ENCODE measurements around the gene TET1. TPM values are rescaled to one million over a fixed set of nuclear protein-coding genes. Genes with fewer than 3 reads are reported as not detected.
"Not testable (repeated sequence)": the region's sequence is repeated elsewhere in the genome, so short reads cannot be mapped to it uniquely, and the experiment has no call there.

TET1 gene
- total RNA-seq, 1 experiment from 2014 or later, result 2.4 TPM

GRCh38 chr10:68735119-68735518 is 175.0 kb downstream of the TET1 start:
- no peak overlapping the region for H3K4me2 ChIP-seq
- H3K36me3 ChIP-seq (ENCODE audit: low read depth), result peaks cover 55% of the 10 kb centered on the region
- H4K20me1 ChIP-seq (ENCODE audit: insufficient read depth), result peaks cover 24% of the 10 kb centered on the region; the same call in 1 of the 2 replicates
- no peaks in the 10 kb centered on the region for H3K9me2 ChIP-seq (ENCODE audit: insufficient read depth)
- no peak overlapping the region for H3K4me3 ChIP-seq
- peaks cover 8% of the 10 kb centered on the region; the same call in 1 of the 2 replicates for H3F3A ChIP-seq (ENCODE audit: insufficient read depth, low read depth)
- no peak overlapping the region for H3K27ac ChIP-seq
- H3K79me2 ChIP-seq (ENCODE audit: low read depth), result 0 out of 2 replicates have a peak, but pooled peaks cover 10% of the 10 kb centered on the region
- no peaks in the 10 kb centered on the region for H3K4me1 ChIP-seq (replicated peaks; ENCODE audit: insufficient read depth)
- no peaks in the 10 kb centered on the region for H3K27me3 ChIP-seq (ENCODE audit: insufficient read depth, low read depth)
- no peak for DNase-seq
- H2AFZ ChIP-seq, result no peak overlapping the region
- CTCF ChIA-PET, result no interaction called here
- no peaks in the 10 kb centered on the region for H3K9me3 ChIP-seq (ENCODE audit: insufficient read depth, low read depth)
- TF ChIP-seq EZH2 (IDR thresholded peaks at IDR 0.05; ENCODE audit: low read depth), result no peak
- no peak for TF ChIP-seq CTCF (conservative IDR thresholded peaks at IDR 0.05)
- BruUV-seq (replicated peaks), result no TSS peak
- POLR2A ChIA-PET (ENCODE audit: unreplicated experiment), result no interaction called here
- intact Hi-C loops (cut with micrococcal nuclease; ENCODE audit: unreplicated experiment), result no loop called here

- peaks cover 24% of the 10 kb centered on the region; the same call in 1 of the 2 replicates for H4K20me1 ChIP-seq (ENCODE audit: insufficient read depth)
- H2AFZ ChIP-seq; H3K4me1 ChIP-seq (replicated peaks; ENCODE audit: insufficient read depth); DNase-seq; H3K4me3 ChIP-seq; H3K27me3 ChIP-seq (ENCODE audit: insufficient read depth, low read depth); H3K27ac ChIP-seq; BruUV-seq (replicated peaks); H3K4me2 ChIP-seq; intact Hi-C loops (cut with micrococcal nuclease; ENCODE audit: unreplicated experiment); CTCF ChIA-PET; H3F3A ChIP-seq (ENCODE audit: insufficient read depth, low read depth); H3K9me2 ChIP-seq (ENCODE audit: insufficient read depth); H3K9me3 ChIP-seq (ENCODE audit: insufficient read depth, low read depth); POLR2A ChIA-PET (ENCODE audit: unreplicated experiment): not testable (repeated sequence)
- H3K79me2 ChIP-seq (ENCODE audit: low read depth), result 0 out of 2 replicates have a peak, but pooled peaks cover 10% of the 10 kb centered on the region
- H3K36me3 ChIP-seq (ENCODE audit: low read depth), result peaks cover 52% of the 10 kb centered on the region
Observed at GRCh38 chr10:68735739-68736138, 175.6 kb downstream of the TET1 start.

- H3F3A ChIP-seq (ENCODE audit: insufficient read depth, low read depth); H3K4me3 ChIP-seq; H3K27me3 ChIP-seq (ENCODE audit: insufficient read depth, low read depth); H3K9me3 ChIP-seq (ENCODE audit: insufficient read depth, low read depth); BruUV-seq (replicated peaks); H3K4me1 ChIP-seq (replicated peaks; ENCODE audit: insufficient read depth); POLR2A ChIA-PET (ENCODE audit: unreplicated experiment); H2AFZ ChIP-seq; CTCF ChIA-PET; H3K9me2 ChIP-seq (ENCODE audit: insufficient read depth); H3K27ac ChIP-seq; H3K4me2 ChIP-seq; H3K79me2 ChIP-seq (ENCODE audit: low read depth); DNase-seq: not testable (repeated sequence)
- H3K36me3 ChIP-seq (ENCODE audit: low read depth), result peaks cover 61% of the 10 kb centered on the region
- peaks cover 11% of the 10 kb centered on the region; the same call in 1 of the 2 replicates for H4K20me1 ChIP-seq (ENCODE audit: insufficient read depth)
- intact Hi-C loops (cut with micrococcal nuclease; ENCODE audit: unreplicated experiment), result loop anchor here (5.0 kb wide), 1 partner anchor 37 kb away; no protein-coding TSS in a partner anchor
Observed at GRCh38 chr10:68740676-68741075, 180.5 kb downstream of the TET1 start.

GRCh38 chr10:68742397-68742796 is 182.3 kb downstream of the TET1 start:
- DNase-seq, result no peak
- Histone ChIP-seq H4K20me1 (ENCODE audit: insufficient read depth) (no peaks in the 10 kb centered on the region), H3K4me1 (replicated peaks; ENCODE audit: insufficient read depth) (no peaks in the 10 kb centered on the region), H3K27ac (no peak overlapping the region), H3F3A (ENCODE audit: insufficient read depth, low read depth) (peaks cover 8% of the 10 kb centered on the region; the same call in 1 of the 2 replicates), H3K79me2 (ENCODE audit: low read depth) (no peaks in the 10 kb centered on the region), H2AFZ (no peak overlapping the region), H3K4me2 (no peak overlapping the region), H3K4me3 (no peak overlapping the region), H3K36me3 (ENCODE audit: low read depth) (peaks cover 51% of the 10 kb centered on the region), H3K9me2 (ENCODE audit: insufficient read depth) (no peaks in the 10 kb centered on the region), H3K27me3 (ENCODE audit: insufficient read depth, low read depth) (no peaks in the 10 kb centered on the region), H3K9me3 (ENCODE audit: insufficient read depth, low read depth) (no peaks in the 10 kb centered on the region)
- ChIA-PET POLR2A (ENCODE audit: unreplicated experiment) (interaction anchor here (0.7 kb wide), 1 partner anchor 320 kb away, joined by 3 read pairs; no protein-coding TSS in a partner anchor), CTCF (no interaction called here)
- intact Hi-C loops (cut with micrococcal nuclease; ENCODE audit: unreplicated experiment), result loop anchor here (5.0 kb wide), 1 partner anchor 35 kb away; no protein-coding TSS in a partner anchor
- no TSS peak for BruUV-seq (replicated peaks)
- TF ChIP-seq EZH2 (IDR thresholded peaks at IDR 0.05; ENCODE audit: low read depth), result no peak
- TF ChIP-seq CTCF (conservative IDR thresholded peaks at IDR 0.05), result no peak

Other genes with a start within 250 kb of the TET1 start
- gene HNRNPH3, start 228.3 kb upstream of the TET1 start, total RNA-seq (2021), result 161 and 175 TPM in 2 replicates
- 9.3 and 11.7 TPM in 2 replicates for gene PBLD, start 227.4 kb upstream of the TET1 start, total RNA-seq (2021)
- gene RUFY2, start 153.1 kb upstream of the TET1 start, total RNA-seq (2021), result 26.7 and 30.5 TPM in 2 replicates
- gene DNA2, start 88.4 kb upstream of the TET1 start, total RNA-seq (2021), result 27.5 and 33.4 TPM in 2 replicates
- 12.6 and 20.3 TPM in 2 replicates for gene SLC25A16, start 32.8 kb upstream of the TET1 start, total RNA-seq (2021)
- gene CCAR1, start 160.9 kb downstream of the TET1 start, total RNA-seq (2021), result 66.1 and 98.3 TPM in 2 replicates

Data from PC-9 (cell line).